K562 (cell line): ENCODE results near the gene SLC12A6. TPM values are rescaled to one million over a fixed set of nuclear protein-coding genes. Genes with fewer than 3 reads are reported as not detected.

Experiments
- ARID1B ChIP-seq: fragments of 450-650 bp; IDR thresholded peaks from 2 replicates; pipeline ENCODE4 v1.6.1; 2016; ENCODE audit warnings: antibody characterized with exemption, mild to moderate bottlenecking, inconsistent platforms
- CBFA2T2 ChIP-seq: fragments of 450-650 bp; conservative IDR thresholded peaks from 2 replicates; pipeline ENCODE4 v1.6.1; 2017; ENCODE audit warnings: mild to moderate bottlenecking
- CHCHD3 ChIP-seq: fragments of 250-450 bp; sonication (Bioruptor Pico); IDR thresholded peaks from 2 replicates; pipeline ENCODE4 v2.1.2; 2022; ENCODE audit warnings: mild to moderate bottlenecking
- DACH1 ChIP-seq: fragments of 450-650 bp; IDR thresholded peaks from 2 replicates; pipeline ENCODE4 v1.6.1; 2018; ENCODE audit not compliant: partially characterized antibody
- DIDO1 ChIP-seq: fragments of 450-650 bp; IDR thresholded peaks from 2 replicates; pipeline ENCODE4 v1.6.1; 2016; ENCODE audit warnings: low read depth, missing biosample characterization, missing genetic modification characterization
- EGR1 ChIP-seq: fragments of 450-650 bp; conservative IDR thresholded peaks from 2 replicates; pipeline ENCODE4 v1.6.1; 2017; ENCODE audit warnings: mild to moderate bottlenecking
- ETS1 ChIP-seq: conservative IDR thresholded peaks from 2 replicates; pipeline ENCODE4 v1.6.1; 2011; ENCODE audit warnings: low read depth, mild to moderate bottlenecking, low read length; ENCODE audit not compliant: control insufficient read depth
- GTF2A2 ChIP-seq: IDR thresholded peaks from 2 replicates; pipeline ENCODE4 v1.6.1; 2016; ENCODE audit warnings: mild to moderate bottlenecking, missing genetic modification characterization, missing compliant biosample characterization
- IRF2 ChIP-seq: sonication (generic); formaldehyde crosslinking; IDR thresholded peaks from 2 replicates; pipeline ENCODE4 v1.8.1; 2022; ENCODE audit warnings: mild to moderate bottlenecking, missing genetic modification reagents
- JUND ChIP-seq, 2 experiments: IDR thresholded peaks; 2 replicates in 1 of 2; 3 replicates in 1 of 2; pipeline ENCODE4 v1.6.1; 2011; ENCODE audit warnings: borderline replicate concordance in 2 of 2, low read depth in 2 of 2, low read length in 2 of 2, improper control_type of control experiment in 1 of 2, missing biosample characterization in 1 of 2, missing genetic modification characterization in 1 of 2, missing genetic modification reagents in 1 of 2
- NFATC3 ChIP-seq: fragments of 450-650 bp; IDR thresholded peaks from 2 replicates; pipeline ENCODE4 v1.6.1; 2017; ENCODE audit warnings: mild to moderate bottlenecking
- NR2C1 ChIP-seq, 2 experiments: fragments of 450-650 bp; IDR thresholded peaks; 2 replicates each; pipeline ENCODE4 v1.6.1; 2017; ENCODE audit warnings: mild to moderate bottlenecking in 2 of 2, antibody characterized with exemption in 1 of 2, inconsistent platforms in 1 of 2, missing compliant biosample characterization in 1 of 2, missing genetic modification characterization in 1 of 2
- NRF1 ChIP-seq, 2 experiments: fragments of 450-650 bp; IDR thresholded peaks in 1 of 2; conservative IDR thresholded peaks in 1 of 2; 2 replicates each; pipeline ENCODE4 v1.6.1; 2014; ENCODE audit warnings: mild to moderate bottlenecking in 2 of 2
- NUFIP1 ChIP-seq: fragments of 450-650 bp; IDR thresholded peaks from 2 replicates; pipeline ENCODE4 v1.6.1; 2018; ENCODE audit not compliant: partially characterized antibody
- PHF20 ChIP-seq: fragments of 450-650 bp; IDR thresholded peaks from 2 replicates; pipeline ENCODE4 v1.6.1; 2018; ENCODE audit not compliant: partially characterized antibody
- SMC3 ChIP-seq: conservative IDR thresholded peaks from 2 replicates; pipeline ENCODE4 v1.6.1; 2011; ENCODE audit warnings: low read depth, low read length, improper control_type of control experiment; ENCODE audit not compliant: insufficient read depth
- SOX6 ChIP-seq: fragments of 450-650 bp; IDR thresholded peaks from 2 replicates; pipeline ENCODE4 v1.6.1; 2014; ENCODE audit warnings: mild to moderate bottlenecking
- ZNF133 ChIP-seq: fragments of 250-450 bp; sonication (Bioruptor Pico); IDR thresholded peaks from 2 replicates; pipeline ENCODE4 v1.4.0; 2020; ENCODE audit warnings: mild to moderate bottlenecking
- polyA plus RNA-seq, 8 experiments: library from polyadenylated mRNA; depleted of rRNA in 4 of 8; stranded (reverse) in 5 of 8; unstranded in 3 of 8; fragments of >200 nt; fragmentation: Nextera tagmentation in 2 of 8; fragmentation: Illumina TruSeq in 1 of 8; extraction: Ambion mirVana in 2 of 8; extraction: Trizol in 1 of 8; gene quantifications; 2 replicates each; pipeline versions ENCODE4 v1.2.1 to v1.2.3, GENCODE V29; 2011 to 2014; ENCODE audit warnings: inconsistent platforms in 1 of 8, missing spikeins in 1 of 8
- total RNA-seq, 7 experiments: library from RNA; depleted of rRNA in 6 of 7; stranded (reverse); fragments of >200 nt in 6 of 7; fragmentation: Illumina TruSeq in 2 of 7; extraction: Trizol in 2 of 7; gene quantifications; 2 replicates each; pipeline versions ENCODE4 v1.2.1 to v1.2.3, GENCODE V29; 2011 to 2021; ENCODE audit warnings: low replicate concordance in 1 of 7
- TF ChIP-seq, protein P1 (sequence below), 3 experiments: fragments of 200-800 bp in 1 of 3; sonication (Bioruptor generic) in 1 of 3; sonication (generic) in 1 of 3; formaldehyde crosslinking in 1 of 3; IDR thresholded peaks; 2 replicates each; pipeline versions ENCODE4 v1.6.1 to v1.8.0; 2016 to 2022; ENCODE audit warnings: mild to moderate bottlenecking in 2 of 3, missing compliant biosample characterization in 2 of 3, missing genetic modification characterization in 2 of 3, missing genetic modification reagents in 1 of 3
- TF ChIP-seq, protein P2 (sequence below): fragments of 250-450 bp; sonication (Bioruptor Pico); IDR thresholded peaks from 2 replicates; pipeline ENCODE4 v1.8.0; 2021; ENCODE audit warnings: borderline replicate concordance, mild to moderate bottlenecking, moderate library complexity; ENCODE audit not compliant: poor library complexity, severe bottlenecking
- TF ChIP-seq, protein P3 (sequence below): sonication (generic); formaldehyde crosslinking; IDR thresholded peaks from 2 replicates; pipeline ENCODE4 v1.8.0; 2022; ENCODE audit warnings: mild to moderate bottlenecking, missing genetic modification reagents
- TF ChIP-seq, protein P4 (sequence below): sonication (generic); formaldehyde crosslinking; IDR thresholded peaks from 2 replicates; pipeline ENCODE4 v1.8.0; 2022; ENCODE audit warnings: mild to moderate bottlenecking, low read depth, missing genetic modification reagents

SLC12A6 gene
- total and polyA plus RNA-seq, 9 of the 15 experiments (the other 6 are each of a cell fraction or from before 2014, with no cell fraction given) = 1.4 to 16.4 (median 6.7) TPM

GRCh38 chr15:34367101-34368081 is 29.8 kb upstream of the SLC12A6 start, which contains the start of gene LPCAT4 (continued):
- TF ChIP-seq, protein P1, sequence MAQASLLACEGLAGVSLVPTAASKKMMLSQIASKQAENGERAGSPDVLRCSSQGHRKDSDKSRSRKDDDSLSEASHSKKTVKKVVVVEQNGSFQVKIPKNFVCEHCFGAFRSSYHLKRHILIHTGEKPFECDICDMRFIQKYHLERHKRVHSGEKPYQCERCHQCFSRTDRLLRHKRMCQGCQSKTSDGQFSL (CRISPR knock-in tag; IDR thresholded peaks at IDR 0.05) = no peak
- TF ChIP-seq, protein P1 (tag; IDR thresholded peaks at IDR 0.05) = no peak
- TF ChIP-seq ARID1B = peak; percentile 57; the same call in 1 of the 2 replicates
- TF ChIP-seq NFATC3 = no peak
- TF ChIP-seq EGR1 = peak; percentile 55
- TF ChIP-seq DACH1 = peak; percentile 54
- TF ChIP-seq DIDO1 (tag) = no peak
- peak; percentile 63 for TF ChIP-seq NUFIP1
- no peak for TF ChIP-seq CHCHD3
- TF ChIP-seq GTF2A2 (tag) = no peak
- TF ChIP-seq, protein P2, sequence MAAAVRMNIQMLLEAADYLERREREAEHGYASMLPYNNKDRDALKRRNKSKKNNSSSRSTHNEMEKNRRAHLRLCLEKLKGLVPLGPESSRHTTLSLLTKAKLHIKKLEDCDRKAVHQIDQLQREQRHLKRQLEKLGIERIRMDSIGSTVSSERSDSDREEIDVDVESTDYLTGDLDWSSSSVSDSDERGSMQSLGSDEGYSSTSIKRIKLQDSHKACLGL (CRISPR knock-in tag) = no peak
- peak; percentile 62 to 63 for TF ChIP-seq NRF1 (conservative IDR thresholded peaks at IDR 0.05 in 1 of 2, IDR thresholded peaks at IDR 0.05 in 1 of 2)
- peak; percentile 41 for TF ChIP-seq JUND (IDR thresholded peaks at IDR 0.05; ENCODE audit: borderline replicate concordance, low read depth, low read length)
- TF ChIP-seq JUND (tag; IDR thresholded peaks at IDR 0.05; ENCODE audit: borderline replicate concordance, low read depth, low read length) = 0 out of 3 replicates have a peak, but pooled peaks have one; percentile 42
- TF ChIP-seq ZNF133 (CRISPR knock-in tag) = no peak
- no peak for TF ChIP-seq IRF2
- no peak for TF ChIP-seq NR2C1 (IDR thresholded peaks at IDR 0.05)
- peak; percentile 23; the same call in 1 of the 2 replicates for TF ChIP-seq NR2C1 (tag; IDR thresholded peaks at IDR 0.05)
- TF ChIP-seq CBFA2T2 = no peak
- TF ChIP-seq, protein P3, sequence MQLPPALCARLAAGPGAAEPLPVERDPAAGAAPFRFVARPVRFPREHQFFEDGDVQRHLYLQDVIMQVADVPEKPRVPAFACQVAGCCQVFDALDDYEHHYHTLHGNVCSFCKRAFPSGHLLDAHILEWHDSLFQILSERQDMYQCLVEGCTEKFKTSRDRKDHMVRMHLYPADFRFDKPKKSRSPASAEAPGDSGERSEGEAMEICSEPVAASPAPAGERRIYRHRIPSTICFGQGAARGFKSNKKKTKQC = 0 out of 2 replicates have a peak, but pooled peaks have one; percentile 47
- TF ChIP-seq, protein P4, sequence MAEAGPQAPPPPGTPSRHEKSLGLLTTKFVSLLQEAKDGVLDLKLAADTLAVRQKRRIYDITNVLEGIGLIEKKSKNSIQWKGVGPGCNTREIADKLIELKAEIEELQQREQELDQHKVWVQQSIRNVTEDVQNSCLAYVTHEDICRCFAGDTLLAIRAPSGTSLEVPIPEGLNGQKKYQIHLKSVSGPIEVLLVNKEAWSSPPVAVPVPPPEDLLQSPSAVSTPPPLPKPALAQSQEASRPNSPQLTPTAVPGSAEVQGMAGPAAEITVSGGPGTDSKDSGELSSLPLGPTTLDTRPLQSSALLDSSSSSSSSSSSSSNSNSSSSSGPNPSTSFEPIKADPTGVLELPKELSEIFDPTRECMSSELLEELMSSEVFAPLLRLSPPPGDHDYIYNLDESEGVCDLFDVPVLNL (CRISPR knock-in tag) = 0 out of 2 replicates have a peak, but pooled peaks have one; percentile 29
- TF ChIP-seq ETS1 = peak; percentile 76; the same call in 1 of the 2 replicates
- TF ChIP-seq PHF20 = peak; percentile 72
- peak; percentile 89 for TF ChIP-seq SMC3
- 0 out of 2 replicates have a peak, but pooled peaks have one; percentile 21 for TF ChIP-seq SOX6
